Erythroblast (primary cell): ENCODE results near the gene ZNF506.

ENCODE experiments used
- GATA1 ChIP-seq: IDR thresholded peaks from 2 replicates; pipeline ENCODE4 v1.6.1; 2011; ENCODE audit warnings: low read depth, mild to moderate bottlenecking, control low read depth, low read length, moderate library complexity
- POLR2A ChIP-seq: IDR thresholded peaks from 2 replicates; pipeline ENCODE4 v1.6.1; 2011; ENCODE audit warnings: mild to moderate bottlenecking, low read length

GRCh38 chr19:19788015-19788414 lies 33.5 kb downstream of the ZNF506 start:
- TF ChIP-seq POLR2A (no peak), GATA1 (no peak)
